HepG2 (cell line): ENCODE data around the gene POLE. TPM values are rescaled to one million over a fixed set of nuclear protein-coding genes. Genes with fewer than 3 reads are reported as not detected.

Experiments used
- ATAC-seq: fragments of 200-7000 bp; cut with Tn5 transposase; 3 replicates; pipeline ENCODE4 v1.9.1; 2020; ENCODE audit warnings: mild to moderate bottlenecking, moderate library complexity
- BruUV-seq: library from RNA; stranded (reverse); fragments of 400-500 nt; replicated peaks from 2 replicates; lab custom pipeline; 2021; lab: Mats Ljungman, UMichigan
- CTCF ChIA-PET: fragments of 300-600 bp; formaldehyde crosslinking; extraction: SDS; loops from one replicate; lab custom pipeline; 2021; ENCODE audit warnings: low total read pairs, inconsistent platforms, low intra/inter-chr PET ratio; lab: Yijun Ruan, JAX
- POLR2A ChIA-PET: fragments of 350-600 bp; sonication (Branson Sonifier 250); formaldehyde crosslinking; loops from one replicate; lab custom pipeline; 2020; ENCODE audit warnings: antibody characterized with exemption, inconsistent platforms; lab: Yijun Ruan, JAX
- DNase-seq: peaks from one replicate; pipeline ENCODE4 v3.0.0-alpha.2; 2015; ENCODE audit warnings: low spot score
- FAIRE-seq: peaks from 3 replicates; lab custom pipeline; 2011; peaks lifted over from hg19 to GRCh38; lab: Jason Lieb, UNC
- H2AFZ ChIP-seq: one replicate; pipeline ENCODE4 v1.6.1; 2011; ENCODE audit warnings: low read length, inconsistent platforms
- H3K27ac ChIP-seq: fragments of 300-600 bp; 3 replicates; pipeline ENCODE4 v1.8.0; 2011; ENCODE audit warnings: mixed run types, mild to moderate bottlenecking, mixed read lengths, low read length, inconsistent platforms; ENCODE audit not compliant: insufficient read depth; ENCODE audit errors: extremely low read length
- H3K27me3 ChIP-seq, 2 experiments: fragments of 200-600 bp in 1 of 2; 2 replicates in 1 of 2; 3 replicates in 1 of 2; pipeline versions ENCODE4 v1.6.0 to v1.8.0; 2011; ENCODE audit warnings: low read length in 2 of 2, mild to moderate bottlenecking in 2 of 2, moderate library complexity in 2 of 2, inconsistent platforms in 1 of 2; ENCODE audit not compliant: insufficient read depth in 2 of 2, control insufficient read depth in 1 of 2
- H3K36me3 ChIP-seq, 2 experiments: fragments of 200-600 bp in 1 of 2; replicated peaks in 1 of 2; 2 replicates in 1 of 2; 3 replicates in 1 of 2; pipeline versions ENCODE4 v1.5.1 to v1.8.0; 2011; ENCODE audit warnings: low read length in 2 of 2, inconsistent platforms in 1 of 2; ENCODE audit not compliant: insufficient read depth in 2 of 2, control insufficient read depth in 1 of 2
- H3K4me1 ChIP-seq: 2 replicates; pipeline ENCODE4 v1.5.1; 2012; ENCODE audit warnings: low read length, inconsistent platforms; ENCODE audit not compliant: insufficient read depth
- H3K4me2 ChIP-seq: 2 replicates; pipeline ENCODE4 v1.6.0; 2011; ENCODE audit warnings: low read depth, low read length, inconsistent platforms
- H3K4me3 ChIP-seq, 3 experiments: fragments of 200-600 bp in 1 of 3; sonication (generic), shearing (Covaris generic) in 1 of 3; replicated peaks in 1 of 3; 2 replicates each; pipeline ENCODE4 v1.5.1; 2011 to 2016; ENCODE audit warnings: low read length in 3 of 3, inconsistent platforms in 2 of 3, low read depth in 2 of 3, mild to moderate bottlenecking in 2 of 3, control low read depth in 1 of 3, mixed read lengths in 1 of 3; ENCODE audit not compliant: insufficient read depth in 1 of 3
- H3K79me2 ChIP-seq: one replicate; pipeline ENCODE4 v1.6.1; 2011; ENCODE audit warnings: low read length, inconsistent platforms; ENCODE audit not compliant: insufficient read depth
- H3K9ac ChIP-seq: 2 replicates; pipeline ENCODE4 v1.6.0; 2011; ENCODE audit warnings: mild to moderate bottlenecking, low read depth, low read length, inconsistent platforms; ENCODE audit not compliant: insufficient read depth
- H3K9me3 ChIP-seq: 2 replicates; pipeline ENCODE4 v1.5.1; 2012; ENCODE audit warnings: mild to moderate bottlenecking, low read length
- H4K20me1 ChIP-seq: 2 replicates; pipeline ENCODE4 v1.6.0; 2011; ENCODE audit warnings: inconsistent platforms, mild to moderate bottlenecking, low read length, moderate library complexity; ENCODE audit not compliant: insufficient read depth
- ARID2 ChIP-seq: sonication (generic); formaldehyde crosslinking; IDR thresholded peaks from 2 replicates; pipeline ENCODE4 v1.8.1; 2022; ENCODE audit warnings: mild to moderate bottlenecking, missing genetic modification reagents, borderline replicate concordance
- FOXP1 ChIP-seq, 2 experiments: fragments of 450-650 bp in 1 of 2; IDR thresholded peaks; 2 replicates each; pipeline ENCODE4 v1.6.1; 2017 to 2018; ENCODE audit warnings: antibody characterized with exemption in 1 of 2
- GABPB1 ChIP-seq: IDR thresholded peaks from 2 replicates; pipeline ENCODE4 v1.6.1; 2016; ENCODE audit warnings: mild to moderate bottlenecking, missing genetic modification reagents, moderate library complexity, missing compliant biosample characterization
- HMG20A ChIP-seq: IDR thresholded peaks from 2 replicates; pipeline ENCODE4 v1.6.1; 2016; ENCODE audit warnings: borderline replicate concordance
- HMG20B ChIP-seq: conservative IDR thresholded peaks from 2 replicates; pipeline ENCODE4 v1.6.1; 2016; ENCODE audit warnings: missing genetic modification reagents, missing compliant biosample characterization
- HMGA1 ChIP-seq: sonication (generic); formaldehyde crosslinking; conservative IDR thresholded peaks from 2 replicates; pipeline ENCODE4 v1.4.0; 2020; ENCODE audit warnings: missing genetic modification reagents
- HNRNPL ChIP-seq: fragments of 200-400 bp; formaldehyde crosslinking; IDR thresholded peaks from 2 replicates; pipeline ENCODE4 v1.6.1; 2017; ENCODE audit warnings: mild to moderate bottlenecking, low read depth, low read length
- KLF6 ChIP-seq: IDR thresholded peaks from 2 replicates; pipeline ENCODE4 v1.8.0; 2016; ENCODE audit warnings: missing biosample characterization, missing genetic modification reagents
- MZF1 ChIP-seq: sonication (generic); formaldehyde crosslinking; IDR thresholded peaks from 2 replicates; pipeline ENCODE4 v1.8.1; 2023; ENCODE audit warnings: mild to moderate bottlenecking, missing genetic modification reagents, borderline replicate concordance
- PTBP1 ChIP-seq: fragments of 200-400 bp; formaldehyde crosslinking; IDR thresholded peaks from 2 replicates; pipeline ENCODE4 v1.6.1; 2018; ENCODE audit warnings: low read length, low read depth; ENCODE audit not compliant: poor library complexity, severe bottlenecking
- RBAK ChIP-seq: sonication (generic); formaldehyde crosslinking; IDR thresholded peaks from 2 replicates; pipeline ENCODE4 v1.5.1; 2020; ENCODE audit warnings: mild to moderate bottlenecking, missing genetic modification reagents
- RFXAP ChIP-seq: sonication (generic); formaldehyde crosslinking; IDR thresholded peaks from 2 replicates; pipeline ENCODE4 v1.4.0; 2020; ENCODE audit warnings: missing genetic modification reagents, borderline replicate concordance
- SCMH1 ChIP-seq: sonication (generic); formaldehyde crosslinking; IDR thresholded peaks from 2 replicates; pipeline ENCODE4 v1.9.0; 2021; ENCODE audit warnings: missing genetic modification reagents, mild to moderate bottlenecking, borderline replicate concordance
- SRSF4 ChIP-seq: fragments of 200-400 bp; formaldehyde crosslinking; IDR thresholded peaks from one replicate; pipeline ENCODE4 v1.6.1; 2018; ENCODE audit warnings: mild to moderate bottlenecking, low read depth, low read length, moderate library complexity; ENCODE audit not compliant: poor library complexity, severe bottlenecking
- TEAD2 ChIP-seq: sonication (generic); formaldehyde crosslinking; IDR thresholded peaks from 2 replicates; pipeline ENCODE4 v1.9.0; 2021; ENCODE audit warnings: missing genetic modification reagents
- ZBTB10 ChIP-seq: sonication (generic); formaldehyde crosslinking; IDR thresholded peaks from 2 replicates; pipeline ENCODE4 v1.4.0; 2020; ENCODE audit warnings: missing genetic modification reagents, borderline replicate concordance
- ZMAT5 ChIP-seq: sonication (generic); formaldehyde crosslinking; IDR thresholded peaks from 2 replicates; pipeline ENCODE4 v1.5.0; 2020; ENCODE audit warnings: mild to moderate bottlenecking, low read depth, missing genetic modification reagents, borderline replicate concordance
- ZNF234 ChIP-seq: sonication (generic); formaldehyde crosslinking; conservative IDR thresholded peaks from 2 replicates; pipeline ENCODE4 v1.5.1; 2020; ENCODE audit warnings: mild to moderate bottlenecking, missing genetic modification reagents
- ZNF501 ChIP-seq: sonication (generic); formaldehyde crosslinking; IDR thresholded peaks from 2 replicates; pipeline ENCODE4 v1.5.1; 2020; ENCODE audit warnings: mild to moderate bottlenecking, moderate library complexity, missing genetic modification reagents
- ZNF749 ChIP-seq: sonication (generic); formaldehyde crosslinking; IDR thresholded peaks from 2 replicates; pipeline ENCODE4 v1.8.0; 2022; ENCODE audit warnings: mild to moderate bottlenecking, missing genetic modification reagents, moderate library complexity, borderline replicate concordance
- ZUFSP ChIP-seq: sonication (generic); formaldehyde crosslinking; IDR thresholded peaks from 2 replicates; pipeline ENCODE4 v1.9.0; 2021; ENCODE audit warnings: missing genetic modification reagents, mild to moderate bottlenecking, borderline replicate concordance
- WGBS: methylation state at CpG from one replicate; pipeline ENCODE4 v1.1.6; 2017; ENCODE audit warnings: low lambda C conversion rate; 5-methylcytosine and 5-hydroxymethylcytosine counted together
- in situ Hi-C: cut with HindIII; loops from 2 replicates; pipeline ENCODE4 v1.10.0; 2017; ENCODE audit warnings: low pct_unique_long_range_greater_than_20kb; ENCODE audit not compliant: extremely low pct_ligation_motif_present
- intact Hi-C: fragments of 100-400 bp; cut with micrococcal nuclease; formaldehyde crosslinking; loops from one replicate; pipeline ENCODE4 v1.10.0; 2022; ENCODE audit not compliant: unreplicated experiment
- polyA plus RNA-seq, 8 experiments: library from polyadenylated mRNA; depleted of rRNA in 3 of 8; stranded (reverse) in 7 of 8; unstranded in 1 of 8; fragments of >200 nt; fragmentation: Illumina TruSeq in 4 of 8; extraction: Trizol in 4 of 8; gene quantifications; 2 replicates each; pipeline versions ENCODE4 v1.2.1 to v1.2.3, GENCODE V29; 2011 to 2016; ENCODE audit warnings: low read depth in 4 of 8, missing spikeins in 1 of 8, mixed read lengths in 1 of 8; ENCODE audit not compliant: insufficient read depth in 1 of 8
- total RNA-seq, 5 experiments: library from RNA; depleted of rRNA; stranded (reverse); fragments of >200 nt; fragmentation: Illumina TruSeq; extraction: Trizol; gene quantifications; 2 replicates each; pipeline ENCODE4 v1.2.3, GENCODE V29; 2016; ENCODE audit warnings: low read depth in 1 of 5

The POLE gene
- total and polyA plus RNA-seq, 2 of the 13 experiments (the other 11 are each of a cell fraction or from before 2014, with no cell fraction given): 25.3 to 52.2 TPM

- no peak for TF ChIP-seq ZNF234
- no peak for TF ChIP-seq ZBTB10
- no peak for TF ChIP-seq ZNF749 (CRISPR knock-in tag)
- TF ChIP-seq GABPB1 (CRISPR knock-in tag): peak; percentile 25
- no peak for TF ChIP-seq KLF6 (CRISPR knock-in tag)
- TF ChIP-seq RFXAP (CRISPR knock-in tag): no peak
- TF ChIP-seq HMG20B (CRISPR knock-in tag): no peak
- TF ChIP-seq ZUFSP (CRISPR knock-in tag): no peak
Observed at GRCh38 chr12:132593521-132593920, 93.6 kb downstream of the POLE start (continued).

GRCh38 chr12:132593071-132593470, 94.1 kb downstream of the POLE start:
- 62% methylated on average over 21 of the region's 21 CpGs for WGBS
- H2AFZ ChIP-seq: no peak overlapping the region
- no peak overlapping the region for H3K4me3 ChIP-seq
- H3K27me3 ChIP-seq: peaks cover 9 to 58% of the 10 kb centered on the region in 2 experiments; a peak in 4 of 5 replicates
- FAIRE-seq (no peak), DNase-seq (no peak), ATAC-seq (no peak)
- no peaks in the 10 kb centered on the region for H4K20me1 ChIP-seq
- H3K9ac ChIP-seq: no peak overlapping the region
- H3K4me1 ChIP-seq: peaks cover 13% of the 10 kb centered on the region
- POLR2A ChIA-PET: no interaction called here
- no peaks in the 10 kb centered on the region for H3K79me2 ChIP-seq
- 0 out of 2 replicates have a peak overlapping the region, but pooled peaks have one; percentile 60 for H3K4me2 ChIP-seq
- no TSS peak for BruUV-seq
- no peak overlapping the region for H3K27ac ChIP-seq
- intact Hi-C loops: no loop called here
- CTCF ChIA-PET: no interaction called here
- H3K36me3 ChIP-seq: no peaks in the 10 kb centered on the region
- in situ Hi-C loops: no loop called here
- no peaks in the 10 kb centered on the region for H3K9me3 ChIP-seq
- no peak for TF ChIP-seq HMGA1 (CRISPR knock-in tag)
- no peak for TF ChIP-seq ZNF501 (CRISPR knock-in tag)
- no peak for TF ChIP-seq SRSF4
- no peak for TF ChIP-seq HMG20A (CRISPR knock-in tag)
- no peak for TF ChIP-seq ARID2
- TF ChIP-seq HNRNPL: no peak
- no peak for TF ChIP-seq PTBP1
- no peak for TF ChIP-seq FOXP1 (IDR thresholded peaks at IDR 0.05)
- no peak for TF ChIP-seq FOXP1 (CRISPR knock-in tag; IDR thresholded peaks at IDR 0.05)
- TF ChIP-seq TEAD2 (CRISPR knock-in tag): no peak
- TF ChIP-seq SCMH1: no peak
- TF ChIP-seq MZF1: no peak
- no peak for TF ChIP-seq RBAK (CRISPR knock-in tag)
- no peak for TF ChIP-seq ZMAT5
